Daoy (cell line): Measurements from ENCODE around the gene TSPEAR. TPM values are rescaled to one million over a fixed set of nuclear protein-coding genes. Genes with fewer than 3 reads are reported as not detected.
"Not testable (repeated sequence)": the region's sequence is repeated elsewhere in the genome, so short reads cannot be mapped to it uniquely, and the experiment has no call there.

Experiments
- DNase-seq: peaks from one replicate; pipeline ENCODE4 v3.0.0-alpha.2; 2015; ENCODE audit warnings: low read depth
- total RNA-seq: library from RNA; depleted of rRNA; stranded (reverse); fragments of >200 nt; shearing (Covaris generic); gene quantifications from 2 replicates; pipeline ENCODE4 v1.2.3, GENCODE V29; 2014

The TSPEAR gene
- total RNA-seq, 1 experiment from 2014 or later, result not detected

GRCh38 chr21:44485254-44485793, 226.0 kb downstream of the TSPEAR start:
- DNase-seq, result no peak

- DNase-seq, result no peak
These were observed 226.7 kb downstream of the TSPEAR start for GRCh38 chr21:44484498-44485253.

GRCh38 chr21:44483288-44484237, 227.8 kb downstream of the TSPEAR start:
- DNase-seq, result no peak

- DNase-seq, result peak; percentile 30
These were observed 228.6 kb downstream of the TSPEAR start for GRCh38 chr21:44482581-44483287.

GRCh38 chr21:44480200-44481053, 230.9 kb downstream of the TSPEAR start:
- no peak for DNase-seq

- DNase-seq, result not testable (repeated sequence)
These were observed 231.7 kb downstream of the TSPEAR start for GRCh38 chr21:44479556-44480199.

GRCh38 chr21:44478801-44479167, 232.6 kb downstream of the TSPEAR start:
- no peak for DNase-seq

GRCh38 chr21:44478124-44478800, 233.1 kb downstream of the TSPEAR start:
- no peak for DNase-seq

GRCh38 chr21:44477712-44478111, 233.7 kb downstream of the TSPEAR start:
- no peak for DNase-seq

GRCh38 chr21:44477131-44477530, 234.2 kb downstream of the TSPEAR start:
- DNase-seq, result no peak

- no peak for DNase-seq
These were observed 236.0 kb downstream of the TSPEAR start for GRCh38 chr21:44475266-44475845.

- no peak for DNase-seq
These were observed 237.3 kb downstream of the TSPEAR start for GRCh38 chr21:44473915-44474555.

GRCh38 chr21:44471996-44472395, 239.4 kb downstream of the TSPEAR start:
- DNase-seq, result no peak

- no peak for DNase-seq
These were observed 240.0 kb downstream of the TSPEAR start for GRCh38 chr21:44471341-44471740.

GRCh38 chr21:44467859-44468195, 243.5 kb downstream of the TSPEAR start:
- DNase-seq, result no peak

GRCh38 chr21:44466996-44467858, 244.1 kb downstream of the TSPEAR start:
- DNase-seq, result no peak

GRCh38 chr21:44466351-44466954, 244.9 kb downstream of the TSPEAR start:
- no peak for DNase-seq

GRCh38 chr21:44464351-44464750, 247.0 kb downstream of the TSPEAR start:
- no peak for DNase-seq
